Measurements from ENCODE around the gene TMEM61.

DNA sequence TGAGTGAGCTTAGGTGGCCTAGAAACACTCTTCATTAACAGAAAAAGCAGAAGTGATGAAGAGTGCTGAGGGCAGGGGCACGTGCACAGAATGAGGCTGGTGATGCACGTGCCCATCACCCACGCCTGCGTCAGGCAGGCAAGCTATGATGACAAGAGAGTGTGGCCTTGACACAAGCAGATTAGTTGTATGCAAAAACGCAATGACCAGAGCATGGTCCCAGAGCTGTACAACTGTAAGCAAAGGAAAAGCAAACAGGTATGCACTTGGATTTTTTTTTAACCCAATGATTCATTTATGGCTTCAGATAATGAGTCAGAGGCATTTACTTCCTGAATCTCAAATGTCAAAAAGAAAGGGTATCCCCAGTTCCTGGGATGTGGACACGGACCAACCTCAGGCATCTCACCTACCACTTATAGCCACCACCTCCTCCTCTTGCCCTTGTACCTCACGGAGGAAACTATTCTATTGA lies 9.1 kb upstream of the TMEM61 start:
- TF ChIP-seq USF1 (CRISPR knock-in tag; IDR thresholded peaks at IDR 0.05) (no peak), MLX (CRISPR knock-in tag; IDR thresholded peaks at IDR 0.05) (no peak), CTCF (IDR thresholded peaks at IDR 0.05) (no peak)
